Tibial artery (tissue), 4 donors: ENCODE data around the gene MLPH.

ENCODE experiments used
- DNase-seq, 2 donors: peaks; one replicate each; pipeline ENCODE4 v3.0.0-alpha.2; 2019
- H3K27ac ChIP-seq, 2 donors: fragments of 200-600 bp; sonication (generic) in 1 of 2; 1 replicate in 1 of 2; 2 replicates in 1 of 2; pipeline ENCODE4 v1.5.1; 2018 to 2019; ENCODE audit warnings: mild to moderate bottlenecking in 1 of 2
- H3K27me3 ChIP-seq, 2 donors: fragments of 200-600 bp; sonication (generic) in 1 of 2; one replicate each; pipeline versions ENCODE4 v1.5.1 to v1.6.0; 2016 to 2019
- H3K36me3 ChIP-seq, 3 donors: fragments of 200-600 bp; sonication (generic) in 2 of 3; one replicate each; pipeline ENCODE4 v1.5.1; 2016 to 2019; ENCODE audit warnings: mild to moderate bottlenecking in 2 of 3
- H3K4me1 ChIP-seq, 4 donors: fragments of 200-600 bp; sonication (generic) in 2 of 4; 1 replicate in 3 of 4; 2 replicates in 1 of 4; pipeline ENCODE4 v1.5.1; 2016 to 2019
- H3K4me3 ChIP-seq, 2 donors: fragments of 200-600 bp; sonication (generic) in 1 of 2; 1 replicate in 1 of 2; 2 replicates in 1 of 2; pipeline ENCODE4 v1.5.1; 2018 to 2019; ENCODE audit warnings: mild to moderate bottlenecking in 2 of 2
- H3K9me3 ChIP-seq, 3 donors: fragments of 200-600 bp; sonication (generic) in 1 of 3; one replicate each; pipeline ENCODE4 v1.5.1; 2016 to 2019
- intact Hi-C: fragments of 100-400 bp; cut with DNase I; formaldehyde crosslinking; loops from one replicate; pipeline ENCODE4 v1.15.0; 2023; ENCODE audit warnings: low total_unique reads
- TF ChIP-seq, protein P1 (sequence below), 2 experiments: fragments of 200-600 bp in 1 of 2; fragments of 450-650 bp in 1 of 2; IDR thresholded peaks; one replicate each; pipeline ENCODE4 v1.5.1; 2017 to 2019; ENCODE audit warnings: antibody characterized with exemption in 2 of 2, mild to moderate bottlenecking in 1 of 2, moderate library complexity in 1 of 2

The MLPH gene

GRCh38 chr2:237540223-237540775 is 53.2 kb downstream of the MLPH start:
- Histone ChIP-seq H3K4me3 (no peak overlapping the region), H3K9me3 (no peaks in the 10 kb centered on the region), H3K4me1 (no peaks in the 10 kb centered on the region), H3K36me3 (peaks cover 0 to 39% (median 0%) of the 10 kb centered on the region in 3 donors), H3K27ac (no peak overlapping the region), H3K27me3 (peaks cover 0 to 23% of the 10 kb centered on the region in 2 donors)
- intact Hi-C loops: no loop called here
- no peak for DNase-seq
- TF ChIP-seq, protein P1, sequence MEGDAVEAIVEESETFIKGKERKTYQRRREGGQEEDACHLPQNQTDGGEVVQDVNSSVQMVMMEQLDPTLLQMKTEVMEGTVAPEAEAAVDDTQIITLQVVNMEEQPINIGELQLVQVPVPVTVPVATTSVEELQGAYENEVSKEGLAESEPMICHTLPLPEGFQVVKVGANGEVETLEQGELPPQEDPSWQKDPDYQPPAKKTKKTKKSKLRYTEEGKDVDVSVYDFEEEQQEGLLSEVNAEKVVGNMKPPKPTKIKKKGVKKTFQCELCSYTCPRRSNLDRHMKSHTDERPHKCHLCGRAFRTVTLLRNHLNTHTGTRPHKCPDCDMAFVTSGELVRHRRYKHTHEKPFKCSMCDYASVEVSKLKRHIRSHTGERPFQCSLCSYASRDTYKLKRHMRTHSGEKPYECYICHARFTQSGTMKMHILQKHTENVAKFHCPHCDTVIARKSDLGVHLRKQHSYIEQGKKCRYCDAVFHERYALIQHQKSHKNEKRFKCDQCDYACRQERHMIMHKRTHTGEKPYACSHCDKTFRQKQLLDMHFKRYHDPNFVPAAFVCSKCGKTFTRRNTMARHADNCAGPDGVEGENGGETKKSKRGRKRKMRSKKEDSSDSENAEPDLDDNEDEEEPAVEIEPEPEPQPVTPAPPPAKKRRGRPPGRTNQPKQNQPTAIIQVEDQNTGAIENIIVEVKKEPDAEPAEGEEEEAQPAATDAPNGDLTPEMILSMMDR (IDR thresholded peaks at IDR 0.05): no peak

DNA sequence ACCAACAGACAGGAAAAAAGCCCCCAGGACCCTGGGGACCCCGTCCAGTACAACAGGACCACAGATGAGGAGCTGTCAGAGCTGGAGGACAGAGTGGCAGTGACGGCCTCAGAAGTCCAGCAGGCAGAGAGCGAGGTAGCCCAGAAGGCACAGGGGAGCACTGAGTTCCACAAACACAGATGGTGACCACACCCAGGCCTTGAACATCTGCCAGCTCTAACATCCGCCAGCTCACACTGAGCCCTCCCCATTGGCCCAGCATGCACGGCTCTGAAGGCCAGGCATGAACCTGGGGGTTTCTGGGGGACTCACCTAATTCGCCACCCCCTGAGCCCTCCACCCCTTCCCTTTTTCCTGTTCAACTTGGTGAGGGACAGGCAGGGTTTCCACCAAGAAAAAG is 53.8 kb downstream of the MLPH start:
- intact Hi-C loops: no loop called here
- no peaks in the 10 kb centered on the region for H3K9me3 ChIP-seq
- peak; percentile 65 to 67 for DNase-seq
- peaks cover 0 to 23% of the 10 kb centered on the region in 2 donors for H3K27me3 ChIP-seq
- no peak overlapping the region for H3K27ac ChIP-seq
- no peaks in the 10 kb centered on the region for H3K4me1 ChIP-seq
- H3K36me3 ChIP-seq: peaks cover 0 to 34% (median 0%) of the 10 kb centered on the region in 3 donors
- no peak overlapping the region for H3K4me3 ChIP-seq
- TF ChIP-seq, protein P1 (IDR thresholded peaks at IDR 0.05): no peak

- intact Hi-C loops: no loop called here
- no peaks in the 10 kb centered on the region for H3K9me3 ChIP-seq
- peaks cover 0 to 30% (median 0%) of the 10 kb centered on the region in 3 donors for H3K36me3 ChIP-seq
- H3K4me1 ChIP-seq: no peaks in the 10 kb centered on the region
- DNase-seq: no peak
- H3K27ac ChIP-seq: no peak overlapping the region
- no peak overlapping the region for H3K4me3 ChIP-seq
- H3K27me3 ChIP-seq: peaks cover 0 to 23% of the 10 kb centered on the region in 2 donors
- TF ChIP-seq, protein P1 (IDR thresholded peaks at IDR 0.05): no peak
These were observed 54.2 kb downstream of the MLPH start for GRCh38 chr2:237541243-237541642.

DNA sequence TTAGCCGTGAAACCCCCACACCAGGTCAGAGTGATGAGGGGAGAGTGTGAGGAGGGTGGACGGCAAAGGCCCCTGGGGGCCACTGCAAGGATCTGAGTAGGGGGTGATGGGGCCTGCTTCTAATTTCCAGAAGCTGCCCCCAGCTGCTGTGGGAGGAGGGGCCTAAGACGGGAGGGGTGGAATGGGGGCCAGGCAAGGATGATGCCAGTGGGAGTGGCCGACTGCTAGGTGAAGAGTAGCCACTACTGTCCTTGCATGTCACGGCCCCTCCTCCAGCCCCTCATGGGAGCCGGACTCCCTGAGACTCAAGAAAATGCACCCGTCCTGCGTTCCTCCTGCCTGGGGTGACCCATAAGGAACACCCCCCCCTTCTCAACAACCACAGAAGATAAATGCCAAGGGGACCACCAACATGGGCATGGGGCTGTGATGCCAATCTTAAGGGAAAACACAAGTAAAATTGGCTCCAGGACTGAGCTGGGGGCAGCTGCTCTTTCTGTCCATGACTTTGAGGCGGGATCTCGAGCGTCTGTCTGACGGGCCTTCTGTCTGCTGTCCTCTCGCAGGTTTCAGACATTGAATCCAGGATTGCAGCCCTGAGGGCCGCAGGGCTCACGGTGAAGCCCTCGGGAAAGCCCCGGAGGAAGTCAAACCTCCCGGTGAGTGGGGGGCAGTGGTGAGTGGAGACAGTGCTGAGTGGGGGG is 55.1 kb downstream of the MLPH start:
- H3K27me3 ChIP-seq: peaks cover 0 to 27% of the 10 kb centered on the region in 2 donors
- no peak overlapping the region for H3K4me3 ChIP-seq
- peaks cover 0 to 25% (median 0%) of the 10 kb centered on the region in 3 donors for H3K36me3 ChIP-seq
- H3K27ac ChIP-seq: no peak overlapping the region
- no peaks in the 10 kb centered on the region for H3K4me1 ChIP-seq
- H3K9me3 ChIP-seq: no peaks in the 10 kb centered on the region
- DNase-seq: no peak
- intact Hi-C loops: no loop called here
- TF ChIP-seq, protein P1 (IDR thresholded peaks at IDR 0.05): no peak

GRCh38 chr2:237546040-237546875 is 59.2 kb downstream of the MLPH start:
- DNase-seq: peak in 1 of 2 donors; percentile 47
- TF ChIP-seq, protein P1 (IDR thresholded peaks at IDR 0.05): no peak
- Histone ChIP-seq H3K9me3 (no peaks in the 10 kb centered on the region), H3K36me3 (peaks cover 0 to 29% (median 0%) of the 10 kb centered on the region in 3 donors), H3K27ac (no peak overlapping the region), H3K4me3 (no peak overlapping the region), H3K27me3 (peaks cover 0 to 35% of the 10 kb centered on the region in 2 donors), H3K4me1 (no peaks in the 10 kb centered on the region)
- intact Hi-C loops: no loop called here
